ENCODE results near the gene PSMB3. TPM values are rescaled to one million over a fixed set of nuclear protein-coding genes. Genes with fewer than 3 reads are reported as not detected.

PSMB3 gene
- total RNA-seq, 1 donor from 2014 or later: 141 TPM

- intact Hi-C loops (cut with DNase I): loop anchor here (5.0 kb wide), 1 partner anchor 294 kb away; no protein-coding TSS in a partner anchor
- no peak for DNase-seq (ENCODE audit: low spot score)
Observed at GRCh38 chr17:38746004-38746848, 6.3 kb upstream of the PSMB3 start.

GRCh38 chr17:38746849-38747462, 5.6 kb upstream of the PSMB3 start:
- intact Hi-C loops (cut with DNase I): loop anchor here (5.0 kb wide), 1 partner anchor 295 kb away; no protein-coding TSS in a partner anchor
- DNase-seq (ENCODE audit: low spot score): no peak

GRCh38 chr17:38747463-38748148, 4.9 kb upstream of the PSMB3 start:
- intact Hi-C loops (cut with DNase I): loop anchor here (5.0 kb wide), 1 partner anchor 295 kb away; no protein-coding TSS in a partner anchor
- no peak for DNase-seq (ENCODE audit: low spot score)

GRCh38 chr17:38748149-38748891, 4.2 kb upstream of the PSMB3 start, which contains the start of gene PCGF2:
Gene PCGF2, minus strand, starts transcription at chr17:38748336. Its CDS starts 7,934 bp downstream, at chr17:38740402.
- DNase-seq (ENCODE audit: low spot score): peak; percentile 93
- intact Hi-C loops (cut with DNase I): loop anchor here (5.0 kb wide), 1 partner anchor 296 kb away; no protein-coding TSS in a partner anchor

- intact Hi-C loops (cut with DNase I): loop anchor here (5.0 kb wide), 1 partner anchor 297 kb away; no protein-coding TSS in a partner anchor
- no peak for DNase-seq (ENCODE audit: low spot score)
Observed at GRCh38 chr17:38748892-38749222, 3.7 kb upstream of the PSMB3 start.

- intact Hi-C loops (cut with DNase I): loop anchor here (2.0 to 5.0 kb wide), 3 partner anchors 19 to 297 kb away; partner anchors contain the start of gene CISD3
Observed at GRCh38 chr17:38749223-38750043, 3.1 kb upstream of the PSMB3 start.

GRCh38 chr17:38750044-38750311, 2.6 kb upstream of the PSMB3 start:
- no peak for DNase-seq (ENCODE audit: low spot score)
- intact Hi-C loops (cut with DNase I): loop anchor here (2.0 kb wide), 2 partner anchors 19 to 47 kb away; partner anchors contain the start of gene CISD3

More at GRCh38 chr17:38749223-38750043, 3.1 kb upstream of the PSMB3 start:
- DNase-seq (ENCODE audit: low spot score): peak; percentile 96

GRCh38 chr17:38750312-38751121, 2.0 kb upstream of the PSMB3 start:
- no peak for DNase-seq (ENCODE audit: low spot score)
- intact Hi-C loops (cut with DNase I): loop anchor here (2.0 kb wide), 2 partner anchors 20 to 48 kb away; partner anchors contain the start of gene CISD3

GRCh38 chr17:38751144-38751807, 1.3 kb upstream of the PSMB3 start:
- intact Hi-C loops (cut with DNase I): loop anchor here (2.0 kb wide), 2 partner anchors 20 to 48 kb away; partner anchors contain the start of gene CISD3
- DNase-seq (ENCODE audit: low spot score): no peak

- peak; percentile 88 for DNase-seq (ENCODE audit: low spot score)
- intact Hi-C loops (cut with DNase I): loop anchor here (2.0 kb wide), 3 partner anchors 21 to 49 kb away; partner anchors contain the start of genes CISD3 and PIP4K2B
Observed at GRCh38 chr17:38751808-38752307, 683 bp upstream of the PSMB3 start.

GRCh38 chr17:38753071-38753506, 548 bp downstream of the PSMB3 start:
- DNase-seq (ENCODE audit: low spot score): no peak
- intact Hi-C loops (cut with DNase I): loop anchor here (2.0 kb wide), 1 partner anchor 46 kb away; the partner anchor contains the start of gene PIP4K2B

GRCh38 chr17:38761612-38762011, 9.1 kb downstream of the PSMB3 start:
- no peak for DNase-seq (ENCODE audit: low spot score)
- intact Hi-C loops (cut with DNase I): no loop called here

- intact Hi-C loops (cut with DNase I): no loop called here
- DNase-seq (ENCODE audit: low spot score): no peak
Observed at GRCh38 chr17:38762231-38762630, 9.7 kb downstream of the PSMB3 start.

- intact Hi-C loops (cut with DNase I): no loop called here
- no peak for DNase-seq (ENCODE audit: low spot score)
Observed at GRCh38 chr17:38766341-38766740, 13.8 kb downstream of the PSMB3 start.

GRCh38 chr17:38768417-38768816, 15.9 kb downstream of the PSMB3 start:
- DNase-seq (ENCODE audit: low spot score): no peak
- intact Hi-C loops (cut with DNase I): no loop called here

- intact Hi-C loops (cut with DNase I): no loop called here
- no peak for DNase-seq (ENCODE audit: low spot score)
Observed at GRCh38 chr17:38773258-38773657, 20.7 kb downstream of the PSMB3 start.
